Measurements from ENCODE around the gene PTTG1.
"Not testable (repeated sequence)": the region's sequence is repeated elsewhere in the genome, so short reads cannot be mapped to it uniquely, and the experiment has no call there.

PTTG1 gene

GRCh38 chr5:160427607-160428006, 6.0 kb downstream of the PTTG1 start:
- FAIRE-seq = no peak

GRCh38 chr5:160432196-160432595, 10.5 kb downstream of the PTTG1 start:
- no peak for FAIRE-seq

GRCh38 chr5:160432787-160433186, 11.1 kb downstream of the PTTG1 start:
- no peak for FAIRE-seq

- no peak for FAIRE-seq
Observed at GRCh38 chr5:160434022-160434531, 12.4 kb downstream of the PTTG1 start.

GRCh38 chr5:160435532-160435931, 13.9 kb downstream of the PTTG1 start:
- no peak for FAIRE-seq

- no peak for FAIRE-seq
Observed at GRCh38 chr5:160436017-160436416, 14.4 kb downstream of the PTTG1 start.

GRCh38 chr5:160436661-160437060, 15.0 kb downstream of the PTTG1 start:
- not testable (repeated sequence) for FAIRE-seq

GRCh38 chr5:160437271-160437670, 15.6 kb downstream of the PTTG1 start:
- no peak for FAIRE-seq

GRCh38 chr5:160438316-160439204, 16.9 kb downstream of the PTTG1 start:
- no peak for FAIRE-seq

- FAIRE-seq = no peak
Observed at GRCh38 chr5:160439205-160439600, 17.5 kb downstream of the PTTG1 start.

GRCh38 chr5:160441311-160441781, 19.7 kb downstream of the PTTG1 start:
- no peak for FAIRE-seq

GRCh38 chr5:160442824-160443431, 21.3 kb downstream of the PTTG1 start:
- FAIRE-seq = no peak

GRCh38 chr5:160444407-160444806, 22.8 kb downstream of the PTTG1 start:
- FAIRE-seq = no peak

GRCh38 chr5:160445132-160445531, 23.5 kb downstream of the PTTG1 start:
- FAIRE-seq = no peak

GRCh38 chr5:160445751-160446150, 24.1 kb downstream of the PTTG1 start:
- no peak for FAIRE-seq

GRCh38 chr5:160448886-160449285, 27.2 kb downstream of the PTTG1 start:
- no peak for FAIRE-seq

- FAIRE-seq = no peak
Observed at GRCh38 chr5:160449458-160449857, 27.8 kb downstream of the PTTG1 start.

- no peak for FAIRE-seq
Observed at GRCh38 chr5:160450164-160450932, 28.7 kb downstream of the PTTG1 start.

- no peak for FAIRE-seq
Observed at GRCh38 chr5:160451281-160451680, 29.6 kb downstream of the PTTG1 start.

GRCh38 chr5:160452036-160452435, 30.4 kb downstream of the PTTG1 start:
- no peak for FAIRE-seq

- FAIRE-seq = no peak
Observed at GRCh38 chr5:160452795-160453194, 31.1 kb downstream of the PTTG1 start.

- no peak for FAIRE-seq
Observed at GRCh38 chr5:160453751-160454150, 32.1 kb downstream of the PTTG1 start.

GRCh38 chr5:160455600-160455999, 33.9 kb downstream of the PTTG1 start:
- FAIRE-seq = no peak
